HCT116 (cell line): ENCODE data around the gene HOMER3. TPM values are rescaled to one million over a fixed set of nuclear protein-coding genes. Genes with fewer than 3 reads are reported as not detected.

Experiments used
- ATAC-seq: fragments of 200-7000 bp; cut with Tn5 transposase; 2 replicates; pipeline ENCODE4 v1.9.1; 2020; ENCODE audit warnings: mild to moderate bottlenecking, moderate library complexity
- BruUV-seq: library from RNA; stranded (reverse); fragments of 400-500 nt; replicated peaks from 2 replicates; lab custom pipeline; 2021; lab: Mats Ljungman, UMichigan
- CTCF ChIA-PET: fragments of 300-600 bp; sonication (Branson Sonifier 250); formaldehyde crosslinking; loops from one replicate; lab custom pipeline; 2021; ENCODE audit warnings: antibody characterized with exemption; lab: Charles Lee
- POLR2A ChIA-PET: fragments of 300-600, 350-600 bp; sonication (Branson Sonifier 250); formaldehyde crosslinking; loops from one replicate; lab custom pipeline; 2021; ENCODE audit warnings: antibody characterized with exemption; lab: Charles Lee
- RAD21 ChIA-PET, 2 experiments: fragments of 300-600 bp; sonication (Branson Sonifier 250); formaldehyde crosslinking; loops; one replicate each; lab custom pipeline; 2023; ENCODE audit warnings: low total read pairs in 2 of 2; ENCODE audit not compliant: uncharacterized antibody in 2 of 2, unreplicated experiment in 2 of 2, low non-redundant PET in 1 of 2; lab: Charles Lee
- DNase-seq: peaks from one replicate; pipeline ENCODE4 v3.0.0-alpha.2; 2010; ENCODE audit warnings: low read depth, low spot score
- H2AFZ ChIP-seq: fragments of 200-600 bp; shearing (Covaris generic), sonication (generic); 2 replicates; pipeline ENCODE4 v1.6.1; 2017; ENCODE audit warnings: low read depth, mixed run types, mixed read lengths, antibody characterized with exemption, low read length; ENCODE audit not compliant: poor library complexity, severe bottlenecking
- H3K27ac ChIP-seq: 2 replicates; pipeline ENCODE4 v1.5.1; 2012; ENCODE audit warnings: low read depth, low read length
- H3K27me3 ChIP-seq: fragments of 200-600 bp; sonication (generic); 2 replicates; pipeline ENCODE4 v1.6.1; 2016; ENCODE audit warnings: mixed run types, low read length, mixed read lengths; ENCODE audit not compliant: insufficient read depth
- H3K36me3 ChIP-seq, 2 experiments: fragments of 200-500 bp in 1 of 2; fragments of 200-600 bp in 1 of 2; sonication (Bioruptor generic) in 1 of 2; sonication (generic) in 1 of 2; 2 replicates each; pipeline versions ENCODE4 v1.5.1 to v1.6.1; 2014 to 2016; ENCODE audit warnings: low read length in 2 of 2, inconsistent platforms in 1 of 2, mixed read lengths in 1 of 2, mixed run types in 1 of 2; ENCODE audit not compliant: insufficient read depth in 2 of 2, control insufficient read depth in 1 of 2
- H3K4me1 ChIP-seq, 2 experiments: fragments of 200-600 bp in 1 of 2; sonication (generic) in 1 of 2; 2 replicates each; pipeline versions ENCODE4 v1.5.1 to v1.6.1; 2012 to 2017; ENCODE audit warnings: low read length in 2 of 2, inconsistent platforms in 1 of 2, mild to moderate bottlenecking in 1 of 2, mixed read lengths in 1 of 2, mixed run types in 1 of 2, moderate library complexity in 1 of 2; ENCODE audit not compliant: insufficient read depth in 2 of 2, control insufficient read depth in 1 of 2
- H3K4me2 ChIP-seq: fragments of 200-600 bp; sonication (generic); 2 replicates; pipeline ENCODE4 v1.6.1; 2017; ENCODE audit warnings: mixed run types, low read length, mixed read lengths
- H3K4me3 ChIP-seq, 2 experiments: fragments of 200-600 bp in 1 of 2; sonication (generic) in 1 of 2; replicated peaks in 1 of 2; 2 replicates each; pipeline ENCODE4 v1.5.1; 2011 to 2016; ENCODE audit warnings: low read length in 2 of 2, control low read depth in 1 of 2, low read depth in 1 of 2, mild to moderate bottlenecking in 1 of 2, mixed read lengths in 1 of 2, mixed run types in 1 of 2
- H3K79me2 ChIP-seq: fragments of 200-600 bp; sonication (generic); 2 replicates; pipeline ENCODE4 v1.6.1; 2017; ENCODE audit warnings: mild to moderate bottlenecking, mixed run types, low read length, moderate library complexity, mixed read lengths; ENCODE audit not compliant: insufficient read depth
- H3K9ac ChIP-seq: fragments of 200-600 bp; sonication (generic); 2 replicates; pipeline ENCODE4 v1.6.1; 2016; ENCODE audit warnings: low read length, mixed read lengths
- H3K9me2 ChIP-seq: fragments of 200-600 bp; sonication (generic), shearing (Covaris generic); 2 replicates; pipeline ENCODE4 v1.6.1; 2017; ENCODE audit warnings: mixed run types, mild to moderate bottlenecking, moderate library complexity; ENCODE audit not compliant: insufficient read depth
- H3K9me3 ChIP-seq, 2 experiments: fragments of 200-500 bp in 1 of 2; fragments of 200-600 bp in 1 of 2; sonication (Bioruptor generic) in 1 of 2; sonication (generic) in 1 of 2; 2 replicates each; pipeline ENCODE4 v1.6.1; 2014 to 2017; ENCODE audit warnings: low read length in 2 of 2, mixed read lengths in 2 of 2, inconsistent platforms in 1 of 2, low read depth in 1 of 2, mild to moderate bottlenecking in 1 of 2, mixed run types in 1 of 2, moderate library complexity in 1 of 2; ENCODE audit not compliant: control insufficient read depth in 1 of 2, insufficient read depth in 1 of 2
- H4K20me1 ChIP-seq: fragments of 200-600 bp; sonication (generic), shearing (Covaris generic); 2 replicates; pipeline ENCODE4 v1.6.1; 2017; ENCODE audit warnings: mixed run types, mild to moderate bottlenecking, moderate library complexity; ENCODE audit not compliant: insufficient read depth
- CEBPB ChIP-seq: IDR thresholded peaks from 2 replicates; pipeline ENCODE4 v1.6.1; 2012; ENCODE audit warnings: low read depth
- EGR1 ChIP-seq: IDR thresholded peaks from 2 replicates; pipeline ENCODE4 v1.6.1; 2012; ENCODE audit warnings: low read depth
- EZH2 ChIP-seq: fragments of 200-600 bp; sonication (generic); IDR thresholded peaks from 2 replicates; pipeline ENCODE4 v1.6.1; 2017; ENCODE audit warnings: antibody characterized with exemption, mixed run types
- EZH2phosphoT487 ChIP-seq: fragments of 200-600 bp; IDR thresholded peaks from 2 replicates; pipeline ENCODE4 v1.6.1; 2018; ENCODE audit warnings: antibody characterized with exemption, borderline replicate concordance
- FOSL1 ChIP-seq: IDR thresholded peaks from 2 replicates; pipeline ENCODE4 v1.6.1; 2012; ENCODE audit warnings: low read depth
- JUND ChIP-seq: IDR thresholded peaks from 2 replicates; pipeline ENCODE4 v1.6.1; 2012
- POLR2A ChIP-seq: IDR thresholded peaks from 2 replicates; pipeline ENCODE4 v1.7.0; 2011; ENCODE audit warnings: borderline replicate concordance; ENCODE audit not compliant: insufficient read depth, insufficient read length; ENCODE audit errors: extremely low read depth
- POLR2AphosphoS5 ChIP-seq: IDR thresholded peaks from 2 replicates; pipeline ENCODE4 v1.6.1; 2011; ENCODE audit warnings: mild to moderate bottlenecking, low read depth, low read length, moderate library complexity
- RAD21 ChIP-seq: IDR thresholded peaks from 2 replicates; pipeline ENCODE4 v1.6.1; 2012; ENCODE audit warnings: low read depth, mild to moderate bottlenecking
- REST ChIP-seq: IDR thresholded peaks from 2 replicates; pipeline ENCODE4 v1.6.1; 2012; ENCODE audit warnings: low read depth
- SP1 ChIP-seq: IDR thresholded peaks from 2 replicates; pipeline ENCODE4 v1.6.1; 2012; ENCODE audit warnings: low read depth
- SRF ChIP-seq: IDR thresholded peaks from 2 replicates; pipeline ENCODE4 v1.6.1; 2012; ENCODE audit warnings: low read depth
- ZFX ChIP-seq: fragments of 450-650 bp; IDR thresholded peaks from 2 replicates; pipeline ENCODE4 v1.6.1; 2017
- intact Hi-C: fragments of 100-400 bp; cut with micrococcal nuclease; formaldehyde crosslinking; loops from 2 replicates; pipeline ENCODE4 v1.10.0; 2022
- total RNA-seq: library from RNA; stranded (reverse); gene quantifications from one replicate; pipeline ENCODE4 v1.2.1, GENCODE V29; 2021; ENCODE audit not compliant: unreplicated experiment
- TF ChIP-seq, protein P1 (sequence below): IDR thresholded peaks from 2 replicates; pipeline ENCODE4 v1.6.1; 2012
- TF ChIP-seq, protein P2 (sequence below): IDR thresholded peaks from 2 replicates; pipeline ENCODE4 v1.6.1; 2011; ENCODE audit warnings: mild to moderate bottlenecking, low read length, moderate library complexity; ENCODE audit not compliant: insufficient replicate concordance; ENCODE audit errors: extremely low read depth

The HOMER3 gene
- total RNA-seq, 1 experiment from 2014 or later = 45.2 TPM

GRCh38 chr19:18905513-18906236 lies 35.3 kb downstream of the HOMER3 start:
- peaks cover 0 to 8% of the 10 kb centered on the region in 2 experiments; a peak in 3 of 4 replicates for H3K36me3 ChIP-seq
- no peaks in the 10 kb centered on the region for H4K20me1 ChIP-seq
- ChIA-PET CTCF (no interaction called here), POLR2A (interaction anchor here (1.2 kb wide), 1 partner anchor 13 kb away, joined by 5 read pairs; the partner anchor contains the start of genes COPE and DDX49), RAD21 (no interaction called here)
- H3K27ac ChIP-seq = no peak overlapping the region
- no peak overlapping the region for H2AFZ ChIP-seq
- H3K9me2 ChIP-seq = no peaks in the 10 kb centered on the region
- H3K4me2 ChIP-seq = no peak overlapping the region
- ATAC-seq (no peak), DNase-seq (no peak)
- no peak overlapping the region for H3K9ac ChIP-seq
- intact Hi-C loops = no loop called here
- H3K79me2 ChIP-seq = no peaks in the 10 kb centered on the region
- H3K4me1 ChIP-seq = no peaks in the 10 kb centered on the region
- TF ChIP-seq SRF = no peak
- no peak for TF ChIP-seq RAD21
- no peak for TF ChIP-seq REST
- TF ChIP-seq POLR2A = no peak
- no peaks in the 10 kb centered on the region for H3K27me3 ChIP-seq
- no TSS peak for BruUV-seq
- no peaks in the 10 kb centered on the region for H3K9me3 ChIP-seq
- H3K4me3 ChIP-seq = no peak overlapping the region

DNA sequence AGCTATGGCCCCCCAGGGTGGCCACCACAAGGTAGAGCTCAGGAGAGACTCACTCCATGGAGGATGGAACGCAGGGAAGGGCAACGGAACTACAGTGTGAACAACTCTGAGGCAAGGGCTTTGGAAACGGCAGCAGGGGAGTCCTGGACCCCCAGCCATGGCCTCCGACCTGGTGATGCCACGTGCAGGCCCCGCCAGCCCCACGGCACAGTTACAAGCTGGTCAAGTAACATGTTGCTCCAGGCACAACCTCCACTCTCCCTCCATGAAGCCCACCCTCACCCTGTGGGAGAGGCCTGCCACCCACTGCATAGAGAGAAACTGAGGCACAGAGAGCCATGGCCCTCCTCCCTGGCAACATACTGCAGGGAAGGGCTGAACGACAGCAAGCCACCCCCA lies 36.0 kb downstream of the HOMER3 start:
- no peak for DNase-seq
- Histone ChIP-seq H3K27me3 (no peaks in the 10 kb centered on the region), H3K4me3 (no peak overlapping the region), H2AFZ (no peak overlapping the region), H3K36me3 (peaks cover 0 to 9% of the 10 kb centered on the region in 2 experiments; a peak in 3 of 4 replicates), H3K9me3 (no peaks in the 10 kb centered on the region), H3K4me2 (no peak overlapping the region), H3K4me1 (no peaks in the 10 kb centered on the region), H3K9ac (no peak overlapping the region), H3K79me2 (no peaks in the 10 kb centered on the region), H4K20me1 (no peaks in the 10 kb centered on the region), H3K9me2 (no peaks in the 10 kb centered on the region), H3K27ac (no peak overlapping the region)
- POLR2A ChIA-PET = no interaction called here
- CTCF ChIA-PET = no interaction called here
- intact Hi-C loops = no loop called here
- ATAC-seq = no peak
- no TSS peak for BruUV-seq
- RAD21 ChIA-PET = no interaction called here
- TF ChIP-seq, protein P1, sequence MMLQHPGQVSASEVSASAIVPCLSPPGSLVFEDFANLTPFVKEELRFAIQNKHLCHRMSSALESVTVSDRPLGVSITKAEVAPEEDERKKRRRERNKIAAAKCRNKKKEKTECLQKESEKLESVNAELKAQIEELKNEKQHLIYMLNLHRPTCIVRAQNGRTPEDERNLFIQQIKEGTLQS = no peak
- TF ChIP-seq EZH2 (no peak), RAD21 (no peak), FOSL1 (no peak), EZH2phosphoT487 (no peak), CEBPB (no peak), EGR1 (no peak), POLR2AphosphoS5 (no peak), SRF (no peak), POLR2A (no peak), ZFX (no peak), SP1 (no peak), JUND (no peak)
- TF ChIP-seq, protein P2, sequence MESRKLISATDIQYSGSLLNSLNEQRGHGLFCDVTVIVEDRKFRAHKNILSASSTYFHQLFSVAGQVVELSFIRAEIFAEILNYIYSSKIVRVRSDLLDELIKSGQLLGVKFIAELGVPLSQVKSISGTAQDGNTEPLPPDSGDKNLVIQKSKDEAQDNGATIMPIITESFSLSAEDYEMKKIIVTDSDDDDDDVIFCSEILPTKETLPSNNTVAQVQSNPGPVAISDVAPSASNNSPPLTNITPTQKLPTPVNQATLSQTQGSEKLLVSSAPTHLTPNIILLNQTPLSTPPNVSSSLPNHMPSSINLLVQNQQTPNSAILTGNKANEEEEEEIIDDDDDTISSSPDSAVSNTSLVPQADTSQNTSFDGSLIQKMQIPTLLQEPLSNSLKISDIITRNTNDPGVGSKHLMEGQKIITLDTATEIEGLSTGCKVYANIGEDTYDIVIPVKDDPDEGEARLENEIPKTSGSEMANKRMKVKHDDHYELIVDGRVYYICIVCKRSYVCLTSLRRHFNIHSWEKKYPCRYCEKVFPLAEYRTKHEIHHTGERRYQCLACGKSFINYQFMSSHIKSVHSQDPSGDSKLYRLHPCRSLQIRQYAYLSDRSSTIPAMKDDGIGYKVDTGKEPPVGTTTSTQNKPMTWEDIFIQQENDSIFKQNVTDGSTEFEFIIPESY = no peak
